HG03064 (cell line): ENCODE data around the gene NVL.

Experiments used
- ATAC-seq: cut with Tn5 transposase; IDR thresholded peaks from one replicate; pipeline ENCODE4 v1.9.1; 2021; ENCODE audit warnings: low read depth; ENCODE audit not compliant: unreplicated experiment

The NVL gene

DNA sequence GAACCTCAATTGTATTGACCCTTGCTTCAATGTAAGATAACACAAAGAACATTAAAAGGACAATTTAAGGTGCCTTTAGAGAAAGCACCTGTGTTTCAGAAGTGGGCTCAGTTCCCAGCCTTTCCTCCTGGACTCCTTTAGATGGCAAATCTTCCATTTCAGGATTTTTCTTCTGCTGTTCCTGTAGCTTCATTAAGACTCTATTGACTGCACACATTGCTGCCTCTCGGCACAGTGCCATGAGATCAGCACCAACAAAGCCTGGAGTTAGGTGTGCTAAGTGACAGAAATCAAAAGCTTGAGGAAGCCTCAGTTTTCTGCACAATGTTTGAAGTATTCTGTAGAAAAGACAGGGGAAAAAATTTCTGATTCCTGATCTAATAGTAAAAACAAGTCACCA, 40.6 kb downstream of the NVL start:
- ATAC-seq: no peak

DNA sequence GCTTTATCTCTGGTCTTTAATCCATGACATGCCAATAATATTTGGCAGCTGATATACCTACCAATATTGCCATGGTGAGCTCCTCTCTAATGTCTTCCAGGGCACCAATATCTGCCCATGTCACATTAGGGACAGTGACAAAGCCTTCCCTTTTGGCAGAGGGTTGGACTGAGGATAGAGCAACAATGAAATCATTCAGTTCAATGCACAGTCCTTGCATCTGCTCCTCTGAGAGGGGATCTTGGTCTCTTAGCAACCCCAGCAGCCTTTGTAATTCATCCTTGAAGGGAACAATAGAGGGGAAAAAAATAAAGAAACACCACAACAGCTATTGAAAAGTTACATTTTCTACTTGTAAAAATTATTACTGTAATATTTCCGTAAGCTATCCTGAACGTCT, 42.3 kb downstream of the NVL start:
- ATAC-seq: no peak

DNA sequence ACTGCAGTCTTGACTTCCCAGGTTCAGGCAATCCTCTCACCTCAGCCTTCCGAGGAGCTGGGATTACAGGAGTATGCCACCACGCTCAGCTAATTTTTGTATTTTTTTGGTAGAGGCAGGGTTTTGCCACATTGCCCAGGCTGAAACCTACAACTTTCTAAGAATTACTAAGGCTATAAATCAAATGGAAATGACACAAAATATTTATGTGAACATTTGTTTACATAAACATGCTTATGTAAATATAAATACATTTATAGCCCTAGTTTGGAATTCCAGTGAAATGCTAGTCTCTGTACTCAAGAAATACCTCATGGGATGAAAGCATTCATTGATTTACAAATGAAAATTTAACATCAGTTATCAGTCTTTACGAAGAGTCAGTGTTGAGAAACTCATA, 47.8 kb downstream of the NVL start:
- no peak for ATAC-seq

- no peak for ATAC-seq
These were observed 53.0 kb downstream of the NVL start for GRCh38 chr1:224276771-224277487.

- no peak for ATAC-seq
These were observed 54.9 kb downstream of the NVL start for GRCh38 chr1:224274970-224275626.

GRCh38 chr1:224273641-224274040, 56.3 kb downstream of the NVL start:
- ATAC-seq: no peak

- no peak for ATAC-seq
These were observed 58.9 kb downstream of the NVL start for GRCh38 chr1:224271106-224271505.

DNA sequence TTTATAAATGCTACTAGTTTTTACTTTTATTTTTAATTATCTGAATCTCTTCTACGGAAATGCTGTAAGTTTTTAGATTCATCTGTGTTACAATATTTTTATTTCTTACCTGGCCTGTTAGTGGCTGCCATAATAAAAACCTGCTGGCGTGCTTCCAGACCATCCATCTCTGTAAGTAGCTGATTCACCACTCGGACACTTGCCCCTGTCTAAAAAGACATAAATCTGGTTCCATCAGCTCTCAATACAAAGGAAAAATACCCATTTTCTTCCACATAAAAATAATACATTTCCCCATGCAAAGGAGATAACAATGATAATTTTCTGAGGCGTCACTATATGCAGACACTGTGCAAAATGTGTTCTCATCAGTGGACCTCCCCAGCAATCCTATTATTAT, 62.0 kb downstream of the NVL start:
- ATAC-seq: no peak

DNA sequence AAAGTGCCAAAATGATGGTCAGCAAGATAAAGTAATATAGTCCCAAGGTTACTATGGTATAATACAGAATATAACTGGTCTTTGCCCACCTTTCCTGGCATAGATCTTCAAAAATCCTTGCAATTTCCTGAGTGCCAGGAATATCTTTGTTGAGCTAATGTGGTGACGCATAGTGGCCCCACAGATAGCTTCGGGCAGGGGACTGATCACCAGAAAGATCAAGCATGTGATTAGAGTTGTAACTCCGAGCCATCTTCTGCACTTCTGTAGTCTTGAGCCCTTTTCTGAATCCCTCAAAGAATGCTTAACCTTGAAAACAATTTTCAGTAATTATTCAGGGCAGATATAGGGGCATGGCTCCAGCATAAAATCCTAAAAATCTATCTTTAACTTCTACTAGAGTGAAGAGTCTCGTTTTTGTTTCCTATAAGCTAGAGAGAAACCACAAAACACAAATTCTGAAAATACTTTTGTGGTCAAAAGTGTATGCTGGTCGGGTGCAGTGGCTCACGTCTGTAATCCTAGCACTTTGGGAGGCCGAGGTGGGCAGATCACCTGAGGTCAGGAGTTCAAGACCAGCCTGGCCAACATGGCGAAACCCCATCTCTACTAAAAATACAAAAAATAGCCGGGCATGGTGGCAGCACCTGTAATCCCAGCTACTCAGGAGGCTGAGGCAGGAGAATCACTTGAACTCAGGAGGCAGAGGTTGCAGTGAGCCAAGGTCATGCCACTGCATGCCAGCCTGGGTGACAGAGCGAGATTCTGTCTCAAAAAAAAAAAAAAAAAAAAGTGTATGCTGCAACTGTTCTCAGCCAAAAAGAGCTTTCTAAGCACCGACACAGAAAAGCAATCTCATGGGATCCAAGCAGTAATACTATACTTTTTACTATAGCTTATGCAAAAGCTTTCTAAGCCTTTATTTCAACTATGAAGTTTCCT, 62.8 kb downstream of the NVL start:
- ATAC-seq: peak; percentile 12

DNA sequence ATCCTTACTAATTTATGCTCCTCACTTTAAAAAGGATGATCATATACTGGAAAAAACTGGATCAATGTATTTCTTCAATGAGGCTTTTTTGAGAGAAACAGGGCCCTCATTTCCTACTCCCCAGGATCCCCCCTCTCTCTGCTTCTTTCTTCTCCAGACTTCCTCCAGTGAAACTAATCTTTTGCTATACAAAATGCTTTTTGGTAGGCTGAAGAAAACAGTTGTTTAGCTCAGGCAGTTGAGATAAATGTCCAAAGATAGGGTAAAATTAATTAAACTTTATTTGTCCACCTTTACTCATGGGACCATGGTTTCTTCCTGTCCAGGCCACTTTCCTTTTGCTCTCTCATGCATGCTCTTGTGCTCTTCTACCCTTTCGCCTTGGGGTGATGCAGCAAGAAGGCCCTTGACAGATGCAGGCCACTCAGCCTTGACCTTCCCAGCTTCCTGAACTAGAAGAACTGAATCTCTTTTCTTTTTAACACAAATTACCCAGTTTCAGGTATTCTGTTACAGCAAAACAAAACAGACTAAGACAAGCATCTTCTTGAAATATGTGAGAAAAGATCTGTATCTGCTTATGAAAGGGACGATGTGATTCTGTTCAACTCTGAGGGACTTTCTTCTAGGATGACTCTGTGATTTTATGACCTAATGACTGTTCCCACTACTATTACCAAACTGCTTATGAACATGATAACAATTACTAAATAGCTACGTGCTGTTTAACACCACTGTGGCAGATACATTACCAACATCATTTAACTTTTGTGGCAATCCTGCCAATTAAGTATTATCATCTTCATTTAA, 63.7 kb downstream of the NVL start:
- peak; percentile 68 for ATAC-seq

- ATAC-seq: no peak
These were observed 65.7 kb downstream of the NVL start for GRCh38 chr1:224264321-224264720.

DNA sequence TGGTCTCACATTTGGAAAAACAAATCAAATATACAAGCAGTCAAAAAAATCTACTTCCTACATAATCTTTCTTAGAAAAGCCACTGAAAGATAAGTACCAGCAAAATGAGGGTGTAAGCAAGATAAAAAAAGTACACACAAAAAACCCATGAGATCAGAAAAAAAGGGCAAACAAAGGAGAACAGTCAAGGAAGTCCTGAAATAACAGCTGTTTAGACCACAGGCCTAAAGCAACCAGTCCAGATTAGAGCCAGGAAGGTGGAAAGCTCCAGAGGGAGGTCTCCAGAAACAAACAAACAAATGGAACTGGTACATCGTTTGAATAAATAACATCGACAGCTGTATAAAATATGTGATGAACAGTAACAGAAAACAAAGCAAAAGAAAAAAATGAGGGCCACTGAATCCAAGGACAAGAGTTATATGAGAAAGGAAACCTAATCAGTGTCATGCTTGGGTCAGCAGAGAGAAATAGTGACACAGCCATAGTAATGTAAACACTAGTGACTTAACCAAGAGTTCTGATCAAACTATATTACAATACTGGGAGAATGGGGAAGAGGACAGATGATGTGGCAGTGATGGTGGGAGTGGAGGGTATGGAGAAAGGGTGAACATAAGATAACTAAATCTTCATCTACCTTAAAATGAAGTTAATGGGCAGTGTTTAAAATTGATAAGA, 67.5 kb downstream of the NVL start:
- no peak for ATAC-seq

- no peak for ATAC-seq
These were observed 70.0 kb downstream of the NVL start for GRCh38 chr1:224259986-224260385.

DNA sequence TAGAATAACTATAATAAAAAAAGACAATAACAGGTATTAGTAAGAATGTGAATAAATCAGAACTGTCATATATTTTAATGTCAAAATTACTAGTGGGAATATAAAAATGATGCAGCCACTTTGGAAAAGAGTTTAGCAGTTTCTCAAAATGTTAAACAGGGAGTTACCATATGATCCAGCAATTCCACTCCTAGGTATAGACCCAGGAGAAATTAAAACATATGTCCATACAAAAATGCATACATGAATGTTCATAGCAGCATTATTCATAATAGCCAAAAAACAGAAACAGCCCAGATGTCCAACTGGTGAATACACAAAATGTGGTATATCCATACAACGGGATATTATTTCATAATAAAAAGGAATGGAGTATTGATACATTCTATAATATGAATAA, 71.6 kb downstream of the NVL start:
- no peak for ATAC-seq

DNA sequence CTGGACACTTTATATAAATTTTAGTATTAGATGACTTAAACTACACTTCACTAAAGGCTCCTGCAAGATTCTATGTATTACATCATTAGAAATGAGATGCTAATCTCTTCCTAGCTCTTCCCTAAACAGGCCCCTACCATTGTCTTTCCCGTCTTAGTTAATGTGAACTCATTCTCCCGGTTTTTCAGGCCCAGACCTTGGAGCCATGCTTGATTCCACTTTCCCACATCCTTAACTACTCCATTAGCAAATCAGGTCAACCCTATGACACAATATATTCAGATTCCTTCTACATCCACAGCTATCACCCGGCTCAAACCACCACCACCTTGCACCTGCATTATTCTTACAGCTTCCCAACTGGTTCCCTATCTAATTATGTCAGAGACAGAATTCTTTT, 73.3 kb downstream of the NVL start:
- ATAC-seq: no peak

GRCh38 chr1:224253721-224254120, 76.3 kb downstream of the NVL start:
- ATAC-seq: no peak

GRCh38 chr1:224252479-224252878, 77.5 kb downstream of the NVL start:
- ATAC-seq: no peak

DNA sequence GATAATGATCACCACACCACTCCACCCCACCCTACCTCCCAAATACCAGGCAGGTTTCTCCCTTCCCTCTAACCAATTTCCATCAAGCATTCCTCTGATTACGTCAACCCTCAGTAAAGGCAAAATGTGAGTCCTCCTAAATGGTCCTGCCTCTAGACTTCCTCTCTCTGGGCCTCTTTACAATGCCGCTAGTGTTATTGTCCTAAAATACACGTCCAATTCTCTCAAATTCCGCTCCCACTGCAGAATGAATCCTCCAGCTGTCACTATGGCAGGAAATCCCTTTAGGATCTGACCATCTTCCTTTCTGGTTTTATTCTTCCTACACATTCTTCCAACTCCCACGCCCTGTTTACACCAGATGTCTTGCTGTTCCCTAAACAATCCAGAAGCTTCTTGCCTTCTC, 78.2 kb downstream of the NVL start:
- no peak for ATAC-seq

GRCh38 chr1:224245188-224245587, 84.8 kb downstream of the NVL start:
- ATAC-seq: peak; percentile 88

GRCh38 chr1:224238756-224239155, 91.2 kb downstream of the NVL start:
- no peak for ATAC-seq
